GM19328 (cell line): ENCODE measurements around the gene CHCHD6.

ENCODE experiments used
- ATAC-seq: cut with Tn5 transposase; IDR thresholded peaks from one replicate; pipeline ENCODE4 v1.9.1; 2021; ENCODE audit warnings: mild to moderate bottlenecking, moderate library complexity; ENCODE audit not compliant: unreplicated experiment

The CHCHD6 gene

GRCh38 chr3:126668450-126669401 is 35.3 kb upstream of the CHCHD6 start:
- ATAC-seq: no peak

- ATAC-seq: no peak
Observed at GRCh38 chr3:126671521-126671920, 32.5 kb upstream of the CHCHD6 start.

GRCh38 chr3:126672340-126672739 is 31.7 kb upstream of the CHCHD6 start:
- ATAC-seq: no peak

- ATAC-seq: no peak
Observed at GRCh38 chr3:126672741-126673140, 31.3 kb upstream of the CHCHD6 start.

- no peak for ATAC-seq
Observed at GRCh38 chr3:126676919-126677705, 26.9 kb upstream of the CHCHD6 start.

- ATAC-seq: no peak
Observed at GRCh38 chr3:126677862-126678503, 26.1 kb upstream of the CHCHD6 start.

- ATAC-seq: no peak
Observed at GRCh38 chr3:126678693-126679317, 25.2 kb upstream of the CHCHD6 start.

- no peak for ATAC-seq
Observed at GRCh38 chr3:126679318-126679751, 24.7 kb upstream of the CHCHD6 start.

GRCh38 chr3:126679831-126680666 is 24.0 kb upstream of the CHCHD6 start:
- ATAC-seq: no peak

- no peak for ATAC-seq
Observed at GRCh38 chr3:126680667-126681055, 23.4 kb upstream of the CHCHD6 start.

- no peak for ATAC-seq
Observed at GRCh38 chr3:126682009-126682408, 22.0 kb upstream of the CHCHD6 start.

GRCh38 chr3:126683069-126683468 is 21.0 kb upstream of the CHCHD6 start:
- ATAC-seq: no peak

GRCh38 chr3:126684218-126684751 is 19.8 kb upstream of the CHCHD6 start:
- ATAC-seq: no peak

- ATAC-seq: no peak
Observed at GRCh38 chr3:126685021-126685420, 19.0 kb upstream of the CHCHD6 start.

GRCh38 chr3:126685493-126685892 is 18.5 kb upstream of the CHCHD6 start:
- no peak for ATAC-seq

GRCh38 chr3:126691765-126692164 is 12.3 kb upstream of the CHCHD6 start:
- no peak for ATAC-seq

- ATAC-seq: no peak
Observed at GRCh38 chr3:126692858-126693257, 11.2 kb upstream of the CHCHD6 start.

GRCh38 chr3:126693921-126694320 is 10.1 kb upstream of the CHCHD6 start:
- no peak for ATAC-seq

- ATAC-seq: no peak
Observed at GRCh38 chr3:126696701-126697267, 7.3 kb upstream of the CHCHD6 start.
